GM19240 (cell line): ENCODE data around the gene CCNYL1.
"Not testable (repeated sequence)": the region's sequence is repeated elsewhere in the genome, so short reads cannot be mapped to it uniquely, and the experiment has no call there.

Source experiments
- DNase-seq: peaks from one replicate; pipeline ENCODE4 v3.0.0; 2011; ENCODE audit warnings: low spot score; ENCODE audit not compliant: insufficient read length

The CCNYL1 gene

GRCh38 chr2:207696911-207697310, 14.5 kb upstream of the CCNYL1 start:
- DNase-seq = not testable (repeated sequence)

GRCh38 chr2:207697411-207697810, 14.0 kb upstream of the CCNYL1 start:
- no peak for DNase-seq

GRCh38 chr2:207698301-207698700, 13.1 kb upstream of the CCNYL1 start:
- DNase-seq = no peak

GRCh38 chr2:207704078-207704477, 7.4 kb upstream of the CCNYL1 start:
- no peak for DNase-seq

- DNase-seq = no peak
Measured at GRCh38 chr2:207704671-207705070, 6.8 kb upstream of the CCNYL1 start.

GRCh38 chr2:207706936-207707860, 4.2 kb upstream of the CCNYL1 start:
- no peak for DNase-seq

DNA sequence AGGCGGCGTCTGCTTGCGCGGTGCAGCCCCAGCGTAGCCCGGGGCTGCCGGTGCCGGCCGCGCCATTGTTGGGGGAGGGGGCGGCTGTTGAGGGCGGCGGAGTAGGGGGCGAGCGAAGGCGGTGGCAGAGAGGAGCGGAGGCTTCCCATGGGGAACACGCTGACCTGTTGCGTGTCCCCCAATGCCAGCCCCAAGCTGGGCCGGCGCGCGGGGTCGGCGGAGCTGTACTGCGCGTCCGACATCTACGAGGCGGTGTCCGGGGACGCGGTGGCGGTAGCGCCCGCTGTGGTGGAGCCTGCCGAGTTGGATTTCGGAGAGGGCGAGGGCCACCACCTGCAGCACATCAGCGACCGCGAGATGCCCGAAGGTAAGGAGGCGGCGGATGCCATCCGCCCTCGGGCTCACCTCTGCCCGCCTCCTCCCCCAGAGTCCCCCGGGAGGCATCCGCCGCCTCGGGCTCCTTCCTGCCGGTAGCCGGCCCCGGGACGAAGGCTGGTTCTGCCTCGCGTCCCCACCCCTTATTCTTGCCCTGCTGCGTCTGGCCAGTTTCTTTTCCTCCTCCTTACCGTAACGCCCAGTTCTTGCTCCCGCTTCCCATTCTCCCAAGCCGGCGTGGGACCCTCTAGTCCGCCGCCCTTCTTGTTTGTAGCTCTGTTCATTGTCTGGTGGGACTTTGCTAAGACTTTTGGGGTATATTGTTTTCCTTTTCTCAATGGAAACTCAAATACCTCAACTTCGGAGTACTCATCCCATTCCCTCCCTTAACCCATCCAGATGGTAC, 500 bp downstream of the CCNYL1 start:
- peak; percentile 29 for DNase-seq

DNA sequence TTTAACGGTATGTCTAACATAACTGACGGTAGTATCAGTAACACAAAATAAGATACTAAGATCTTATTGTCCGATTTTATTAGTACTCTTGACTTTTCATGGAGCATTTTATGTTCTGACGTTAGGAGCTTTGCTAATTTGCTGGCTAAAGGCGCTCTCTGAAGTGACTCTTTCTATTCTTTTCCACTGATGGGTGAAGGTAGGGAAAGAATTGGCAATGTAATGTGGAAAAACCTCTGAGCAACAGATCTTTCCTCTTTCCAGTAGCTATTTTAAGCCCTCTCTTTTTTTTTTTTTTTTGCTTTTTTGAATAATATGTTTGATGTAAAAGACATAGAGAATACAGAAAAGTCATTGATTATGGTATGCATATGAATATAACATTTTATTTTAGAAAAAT, 4.6 kb downstream of the CCNYL1 start:
- no peak for DNase-seq

- DNase-seq = no peak
Measured at GRCh38 chr2:207718521-207718920, 7.1 kb downstream of the CCNYL1 start.

DNA sequence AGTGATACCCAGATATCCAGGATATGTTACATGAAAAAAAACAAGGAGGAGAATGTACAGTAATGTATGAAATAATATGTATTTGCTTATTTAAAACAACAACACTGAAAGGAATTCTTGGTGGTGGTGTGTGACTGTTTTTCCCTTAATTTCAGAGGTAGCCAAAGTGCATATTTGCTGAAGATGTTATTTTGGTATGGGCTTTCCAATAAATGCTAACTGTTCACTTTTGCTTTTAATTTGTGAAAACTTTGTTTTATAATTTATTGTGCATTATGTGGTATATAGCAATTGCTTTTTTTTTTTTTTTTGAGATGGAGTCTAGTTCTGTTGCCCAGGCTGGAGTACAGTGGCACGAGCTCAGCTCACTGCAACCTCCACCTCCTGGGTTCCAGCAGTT, 7.6 kb downstream of the CCNYL1 start:
- DNase-seq = no peak

DNA sequence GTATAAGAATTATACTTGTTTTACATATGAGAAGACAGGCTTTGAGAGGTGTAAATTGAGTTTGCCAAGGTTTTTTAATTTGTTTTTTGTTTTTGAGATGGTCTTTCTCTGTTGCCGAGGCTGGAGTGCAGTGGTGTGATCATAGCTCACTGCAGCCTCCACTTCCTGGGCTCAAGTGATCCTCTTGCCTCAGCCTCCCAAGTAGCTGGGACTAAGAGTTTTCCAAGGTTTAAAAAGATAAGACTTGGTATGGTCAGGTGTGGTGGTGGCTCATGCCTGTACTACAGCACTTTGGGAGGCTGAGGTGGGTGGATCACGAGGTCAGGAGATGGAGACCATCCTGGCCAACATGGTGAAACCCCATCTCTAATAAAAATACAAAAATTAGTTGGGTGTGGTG, 8.2 kb downstream of the CCNYL1 start:
- not testable (repeated sequence) for DNase-seq

DNA sequence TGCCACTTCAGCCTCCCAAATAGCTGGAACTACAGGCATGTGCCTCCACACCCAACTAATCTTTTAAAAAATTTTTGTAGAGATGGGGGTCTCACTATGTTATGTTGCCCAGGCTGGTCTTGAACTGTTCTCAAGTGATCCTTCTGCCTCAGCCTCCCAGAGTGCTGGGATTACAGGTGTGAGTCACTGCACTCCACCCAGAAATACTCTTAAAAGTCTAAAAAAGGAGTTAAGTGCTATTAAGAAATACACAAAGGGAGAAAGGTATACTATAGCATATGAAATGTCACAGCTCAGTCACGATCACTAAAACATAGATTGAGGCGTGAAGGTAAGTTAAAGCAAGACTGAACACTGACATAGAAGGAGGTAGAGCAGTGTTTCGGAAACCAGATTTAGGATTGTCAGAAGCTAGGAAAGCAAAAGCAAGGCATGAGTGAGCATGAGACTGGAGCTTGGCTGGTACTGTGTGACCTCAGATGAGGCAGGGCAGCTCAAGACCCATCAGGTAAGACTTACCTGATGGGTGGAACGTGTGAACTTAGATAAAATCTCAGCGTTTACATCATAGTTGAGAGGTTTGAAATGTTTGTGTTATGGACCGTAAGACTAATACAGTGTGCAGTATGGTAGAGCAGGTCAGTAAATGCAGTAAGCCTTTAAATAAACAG, 9.2 kb downstream of the CCNYL1 start:
- no peak for DNase-seq

DNA sequence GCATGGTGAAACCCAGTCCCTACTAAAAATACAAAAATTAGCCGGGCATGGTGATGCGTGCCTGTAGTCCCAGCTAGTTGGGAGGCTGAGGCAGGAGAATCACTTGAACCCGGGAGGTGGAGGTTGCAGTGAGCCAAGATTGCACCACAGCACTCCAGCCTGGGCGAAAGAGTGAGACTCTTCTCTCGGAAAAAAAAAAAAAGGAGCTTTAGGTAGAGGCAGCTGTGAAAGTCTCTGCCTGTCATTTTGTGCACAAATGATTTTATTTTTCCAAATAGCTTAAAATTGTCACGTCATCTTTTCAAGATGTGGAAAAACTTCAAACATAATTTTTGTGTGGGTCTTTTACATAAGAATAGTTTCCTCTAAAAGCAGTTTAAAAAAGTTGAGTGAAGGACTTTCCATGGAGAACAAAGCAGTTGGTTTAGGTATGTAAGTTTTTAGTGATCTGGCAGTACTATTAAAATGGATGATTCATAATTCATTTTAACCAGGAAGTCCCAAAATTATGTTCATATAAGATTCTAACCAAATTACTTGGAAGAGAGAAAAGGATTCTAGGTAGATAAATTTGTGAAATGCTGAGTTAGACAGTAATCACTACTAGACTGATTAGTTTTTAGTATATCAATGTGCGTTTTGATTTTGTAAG, 11.5 kb downstream of the CCNYL1 start:
- DNase-seq = no peak

GRCh38 chr2:207723425-207723787, 12.0 kb downstream of the CCNYL1 start:
- not testable (repeated sequence) for DNase-seq

DNA sequence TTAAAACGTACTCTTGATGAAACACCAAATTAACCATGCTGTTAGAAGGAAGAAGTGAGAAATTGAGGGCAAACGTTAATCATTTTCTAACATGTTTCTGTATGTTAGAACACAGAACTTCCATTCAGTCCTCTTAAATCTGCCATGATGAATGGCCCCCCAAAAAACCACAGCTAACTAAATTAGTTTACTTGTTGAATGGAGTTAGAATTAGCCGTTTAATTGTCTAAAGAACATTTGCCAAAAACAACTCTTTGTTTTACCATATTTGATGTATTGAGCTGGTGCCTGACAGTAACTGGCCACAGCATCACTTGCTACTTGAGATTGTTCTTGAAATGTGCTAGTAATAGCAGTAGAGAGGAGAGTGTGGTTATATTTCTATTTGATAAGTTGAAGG, 12.7 kb downstream of the CCNYL1 start:
- no peak for DNase-seq

DNA sequence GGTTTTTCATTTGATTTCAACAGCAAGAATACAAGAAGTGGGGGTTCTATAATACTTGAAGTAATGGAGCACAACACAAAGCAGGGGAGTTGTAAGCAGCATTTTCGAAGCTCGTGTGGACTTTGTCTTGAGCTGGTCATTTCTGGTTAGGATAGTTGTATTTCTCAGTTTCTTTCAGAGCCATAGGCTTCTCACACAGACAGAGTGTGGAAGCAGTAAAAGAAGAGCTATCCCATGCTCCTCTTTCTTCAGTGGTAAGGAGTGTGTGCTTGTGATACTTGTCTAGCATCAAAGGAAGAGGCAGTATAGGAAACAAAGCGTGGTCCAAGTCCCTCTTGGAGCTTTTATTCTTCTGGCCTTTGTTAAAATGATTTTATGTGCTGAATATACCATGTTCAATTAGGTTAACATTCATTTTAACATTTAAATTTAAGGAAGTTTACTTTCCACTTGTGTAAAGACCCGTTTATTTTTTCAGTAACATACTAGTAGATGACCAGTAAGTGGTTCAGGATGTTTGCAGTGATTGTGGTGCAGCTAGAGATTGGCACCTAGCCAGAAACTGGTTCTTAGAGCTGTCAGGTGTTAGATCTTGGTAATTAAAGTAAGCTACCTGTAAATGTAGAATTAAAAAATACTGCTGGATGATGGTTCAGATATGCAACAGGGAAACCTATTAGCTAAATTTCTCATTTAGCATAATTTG, 14.6 kb downstream of the CCNYL1 start:
- no peak for DNase-seq

DNA sequence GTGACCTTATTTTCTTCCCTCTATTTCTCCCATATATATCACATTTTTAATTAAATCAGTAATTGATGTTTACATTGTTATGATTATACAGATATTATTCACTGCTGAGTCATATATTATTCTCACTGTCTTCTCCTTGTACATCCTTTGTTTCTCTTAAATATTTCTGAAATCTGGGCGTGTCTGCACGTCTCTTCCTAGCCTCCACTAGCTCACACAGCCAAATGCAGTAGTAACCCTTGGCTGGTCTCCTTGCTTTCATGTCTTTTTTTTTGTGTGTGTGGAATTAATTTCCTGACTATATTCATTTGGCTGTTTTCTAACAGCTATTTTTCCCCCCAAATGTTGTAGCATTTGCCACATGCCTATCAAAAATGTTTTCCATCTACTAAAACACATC, 15.8 kb downstream of the CCNYL1 start:
- DNase-seq = no peak

- no peak for DNase-seq
Measured at GRCh38 chr2:207729465-207729998, 18.1 kb downstream of the CCNYL1 start.

GRCh38 chr2:207731138-207731537, 19.7 kb downstream of the CCNYL1 start:
- DNase-seq = no peak

DNA sequence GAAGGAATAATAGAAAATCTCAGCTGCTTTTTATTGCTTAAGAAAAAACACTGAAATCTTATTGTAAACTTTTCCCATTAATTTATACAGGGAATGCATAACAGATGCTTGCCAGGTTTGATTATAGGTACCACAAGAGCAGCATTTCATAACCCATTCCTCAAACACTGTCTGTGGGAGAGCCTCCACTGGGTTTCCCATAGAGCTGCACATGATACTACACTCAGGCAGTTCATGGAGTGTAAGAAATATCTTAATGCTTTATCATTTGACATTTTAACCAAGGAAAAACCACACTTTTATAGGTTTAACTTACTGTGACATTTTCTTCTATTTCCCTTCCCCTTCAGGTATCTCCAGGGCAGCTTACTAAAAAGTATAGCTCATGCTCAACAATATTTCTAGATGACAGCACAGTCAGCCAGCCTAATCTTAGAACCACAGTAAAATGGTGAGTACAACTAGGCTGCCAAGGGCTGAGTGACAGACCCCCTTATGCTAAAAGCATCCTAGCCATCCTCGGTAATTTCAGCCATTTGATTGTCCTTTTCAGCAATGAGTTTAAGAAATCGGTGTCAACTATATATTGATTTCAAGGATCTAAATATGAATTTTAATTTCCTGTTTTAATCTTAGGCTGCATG, 22.3 kb downstream of the CCNYL1 start:
- DNase-seq = no peak
